Esophagus muscularis mucosa (tissue), 4 donors: ENCODE results near the gene FKBP9. TPM values are rescaled to one million over a fixed set of nuclear protein-coding genes. Genes with fewer than 3 reads are reported as not detected.
"Not testable (repeated sequence)": the region's sequence is repeated elsewhere in the genome, so short reads cannot be mapped to it uniquely, and the experiment has no call there.

Source experiments
- DNase-seq: peaks from one replicate; pipeline ENCODE4 v3.0.0-alpha.2; 2017; ENCODE audit errors: extremely low spot score
- H3K27ac ChIP-seq, 4 donors: fragments of 200-600 bp; sonication (generic); replicated peaks in 1 of 4; 1 replicate in 3 of 4; 2 replicates in 1 of 4; pipeline ENCODE4 v1.5.1; 2016 to 2019; ENCODE audit warnings: mild to moderate bottlenecking in 1 of 4
- H3K27me3 ChIP-seq, 4 donors: fragments of 200-600 bp; sonication (generic); one replicate each; pipeline versions ENCODE4 v1.5.1 to v1.6.0; 2016 to 2019
- H3K36me3 ChIP-seq, 4 donors: fragments of 200-600 bp; sonication (generic); one replicate each; pipeline ENCODE4 v1.5.1; 2016 to 2019
- H3K4me1 ChIP-seq, 4 donors: fragments of 200-600 bp; sonication (generic); one replicate each; pipeline ENCODE4 v1.5.1; 2016 to 2019
- H3K4me3 ChIP-seq, 4 donors: fragments of 200-600 bp; sonication (generic); 1 replicate in 2 of 4; 2 replicates in 2 of 4; pipeline ENCODE4 v1.5.1; 2016 to 2019; ENCODE audit warnings: mild to moderate bottlenecking in 4 of 4, moderate library complexity in 1 of 4
- H3K9me3 ChIP-seq, 4 donors: fragments of 200-600 bp; sonication (generic); 1 replicate in 3 of 4; 2 replicates in 1 of 4; pipeline ENCODE4 v1.5.1; 2016 to 2019
- EP300 ChIP-seq: sonication (generic); formaldehyde crosslinking; IDR thresholded peaks from one replicate; pipeline ENCODE4 v1.6.1; 2017; ENCODE audit warnings: antibody characterized with exemption
- POLR2A ChIP-seq: fragments of 450-650 bp; IDR thresholded peaks from one replicate; pipeline ENCODE4 v1.6.1; 2017; ENCODE audit warnings: antibody characterized with exemption, moderate library complexity, mild to moderate bottlenecking, low read depth
- POLR2AphosphoS5 ChIP-seq, 2 donors: sonication (generic); formaldehyde crosslinking; IDR thresholded peaks; one replicate each; pipeline ENCODE4 v1.6.1; 2017; ENCODE audit warnings: antibody characterized with exemption in 2 of 2
- WGBS: methylation state at CpG from one replicate; pipeline ENCODE4 v1.1.5; 2018; 5-methylcytosine and 5-hydroxymethylcytosine counted together
- intact Hi-C: fragments of 100-400 bp; cut with DNase I; formaldehyde crosslinking; loops from one replicate; pipeline ENCODE4 v1.15.1; 2023
- total RNA-seq, 4 donors: library from RNA; depleted of rRNA; stranded (reverse); fragments of >200 nt; gene quantifications; one replicate each; pipeline versions ENCODE4 v1.1.0 to v1.2.1, GENCODE V29; 2016
- TF ChIP-seq, protein P1 (sequence below), 3 experiments: fragments of 200-600 bp in 2 of 3; fragments of 450-650 bp in 1 of 3; sonication (generic) in 2 of 3; IDR thresholded peaks; one replicate each; pipeline ENCODE4 v1.5.1; 2017 to 2019; ENCODE audit warnings: antibody characterized with exemption in 3 of 3, mild to moderate bottlenecking in 2 of 3, moderate library complexity in 1 of 3

FKBP9 gene
- total RNA-seq, 4 donors from 2014 or later: 119 to 123 (median 122) TPM

DNA sequence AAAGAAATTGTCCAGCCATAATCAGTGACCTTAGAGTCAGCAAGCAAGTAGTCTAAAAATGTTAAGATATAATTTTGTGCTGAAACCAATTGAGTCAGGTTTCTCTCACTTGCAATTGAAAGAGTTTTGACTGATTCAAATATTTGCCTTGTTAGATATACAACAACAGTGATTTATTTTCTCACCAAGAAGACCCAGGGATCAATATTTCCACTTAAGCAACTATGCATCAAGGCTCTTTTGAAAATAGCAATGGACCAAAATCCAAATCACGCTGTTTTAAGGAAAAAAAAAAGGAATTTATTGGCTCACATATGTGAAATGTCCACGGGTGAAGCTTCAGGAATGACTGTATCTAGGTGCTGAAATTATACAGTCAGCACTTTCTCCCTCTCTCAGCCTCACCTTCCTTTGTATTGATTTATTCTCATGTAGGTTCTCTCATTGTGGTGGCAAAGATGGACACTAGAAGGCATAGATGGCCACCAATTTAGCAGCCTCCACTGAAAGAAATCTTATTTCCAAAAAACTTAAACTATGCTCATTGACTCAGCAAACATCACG is 9.7 kb upstream of the FKBP9 start:
- 92% methylated on average over 3 of the region's 3 CpGs for WGBS
- Histone ChIP-seq H3K9me3 (peaks cover 0 to 4% (median 0%) of the 10 kb centered on the region in 4 donors), H3K27me3 (no peaks in the 10 kb centered on the region), H3K36me3 (no peaks in the 10 kb centered on the region), H3K27ac (no peak overlapping the region), H3K4me3 (no peak overlapping the region), H3K4me1 (peaks cover 0 to 6% (median 3%) of the 10 kb centered on the region in 4 donors)
- intact Hi-C loops: no loop called here
- TF ChIP-seq POLR2AphosphoS5 (IDR thresholded peaks at IDR 0.05): no peak
- TF ChIP-seq EP300: no peak
- TF ChIP-seq POLR2A: no peak
- TF ChIP-seq, protein P1, sequence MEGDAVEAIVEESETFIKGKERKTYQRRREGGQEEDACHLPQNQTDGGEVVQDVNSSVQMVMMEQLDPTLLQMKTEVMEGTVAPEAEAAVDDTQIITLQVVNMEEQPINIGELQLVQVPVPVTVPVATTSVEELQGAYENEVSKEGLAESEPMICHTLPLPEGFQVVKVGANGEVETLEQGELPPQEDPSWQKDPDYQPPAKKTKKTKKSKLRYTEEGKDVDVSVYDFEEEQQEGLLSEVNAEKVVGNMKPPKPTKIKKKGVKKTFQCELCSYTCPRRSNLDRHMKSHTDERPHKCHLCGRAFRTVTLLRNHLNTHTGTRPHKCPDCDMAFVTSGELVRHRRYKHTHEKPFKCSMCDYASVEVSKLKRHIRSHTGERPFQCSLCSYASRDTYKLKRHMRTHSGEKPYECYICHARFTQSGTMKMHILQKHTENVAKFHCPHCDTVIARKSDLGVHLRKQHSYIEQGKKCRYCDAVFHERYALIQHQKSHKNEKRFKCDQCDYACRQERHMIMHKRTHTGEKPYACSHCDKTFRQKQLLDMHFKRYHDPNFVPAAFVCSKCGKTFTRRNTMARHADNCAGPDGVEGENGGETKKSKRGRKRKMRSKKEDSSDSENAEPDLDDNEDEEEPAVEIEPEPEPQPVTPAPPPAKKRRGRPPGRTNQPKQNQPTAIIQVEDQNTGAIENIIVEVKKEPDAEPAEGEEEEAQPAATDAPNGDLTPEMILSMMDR (IDR thresholded peaks at IDR 0.05): no peak
- DNase-seq: no peak

DNA sequence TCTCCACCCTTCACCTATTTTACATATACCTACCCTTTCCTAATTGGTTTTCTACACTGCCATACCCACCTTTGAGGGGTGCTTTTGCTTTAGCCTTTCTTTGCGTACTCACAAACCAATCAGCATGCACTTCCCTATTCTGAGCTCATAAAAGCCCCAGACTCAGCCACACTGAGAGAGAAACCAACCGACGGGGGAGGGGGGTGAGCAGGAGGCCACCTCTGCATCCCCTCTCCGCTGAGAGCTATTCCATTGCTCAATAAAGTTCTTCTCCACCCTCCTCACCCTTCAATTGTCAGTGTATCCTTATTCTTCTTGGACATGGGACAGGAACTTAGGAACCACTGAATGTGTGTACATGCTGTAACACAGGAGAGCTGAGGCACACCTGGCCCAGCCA is 9.0 kb upstream of the FKBP9 start:
- Histone ChIP-seq H3K27me3 (no peaks in the 10 kb centered on the region), H3K4me1 (peaks cover 0 to 4% (median 2%) of the 10 kb centered on the region in 4 donors), H3K4me3 (no peak overlapping the region), H3K9me3 (peaks cover 0 to 4% (median 0%) of the 10 kb centered on the region in 4 donors), H3K36me3 (no peaks in the 10 kb centered on the region), H3K27ac (no peak overlapping the region)
- 92% methylated on average over 4 of the region's 4 CpGs for WGBS
- DNase-seq: no peak
- TF ChIP-seq POLR2AphosphoS5 (IDR thresholded peaks at IDR 0.05) (no peak), POLR2A (no peak), EP300 (no peak)
- TF ChIP-seq, protein P1 (IDR thresholded peaks at IDR 0.05): no peak
- intact Hi-C loops: no loop called here

DNA sequence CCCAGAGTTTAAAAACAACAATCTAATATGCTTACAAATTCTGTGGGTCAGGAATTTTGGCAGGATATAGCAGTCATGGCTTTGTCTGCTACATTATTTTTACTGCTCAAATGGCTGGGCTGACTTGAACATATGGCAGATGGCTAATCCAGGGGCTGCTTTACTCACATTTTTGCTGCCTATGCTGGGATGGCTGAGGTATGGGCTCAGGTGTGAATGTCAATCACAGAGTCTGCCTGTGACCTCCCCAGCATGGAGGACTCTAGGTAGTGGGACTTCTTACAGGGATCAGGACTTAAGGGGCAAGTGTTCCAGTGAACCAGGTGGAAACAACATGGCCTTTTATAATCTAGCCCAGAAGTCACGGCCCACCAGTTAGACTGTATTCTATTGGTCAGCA is 4.4 kb upstream of the FKBP9 start:
- intact Hi-C loops: no loop called here
- WGBS: 83% methylated on average over 1 of the region's 1 CpG
- Histone ChIP-seq H3K27me3 (no peaks in the 10 kb centered on the region), H3K4me3 (no peak overlapping the region), H3K9me3 (peaks cover 0 to 4% (median 0%) of the 10 kb centered on the region in 4 donors), H3K36me3 (no peaks in the 10 kb centered on the region), H3K4me1 (peaks cover 7 to 10% (median 9%) of the 10 kb centered on the region in 4 donors), H3K27ac (no peak overlapping the region)
- DNase-seq: no peak
- TF ChIP-seq EP300 (no peak), POLR2A (no peak), POLR2AphosphoS5 (IDR thresholded peaks at IDR 0.05) (no peak)
- TF ChIP-seq, protein P1 (IDR thresholded peaks at IDR 0.05): no peak

DNA sequence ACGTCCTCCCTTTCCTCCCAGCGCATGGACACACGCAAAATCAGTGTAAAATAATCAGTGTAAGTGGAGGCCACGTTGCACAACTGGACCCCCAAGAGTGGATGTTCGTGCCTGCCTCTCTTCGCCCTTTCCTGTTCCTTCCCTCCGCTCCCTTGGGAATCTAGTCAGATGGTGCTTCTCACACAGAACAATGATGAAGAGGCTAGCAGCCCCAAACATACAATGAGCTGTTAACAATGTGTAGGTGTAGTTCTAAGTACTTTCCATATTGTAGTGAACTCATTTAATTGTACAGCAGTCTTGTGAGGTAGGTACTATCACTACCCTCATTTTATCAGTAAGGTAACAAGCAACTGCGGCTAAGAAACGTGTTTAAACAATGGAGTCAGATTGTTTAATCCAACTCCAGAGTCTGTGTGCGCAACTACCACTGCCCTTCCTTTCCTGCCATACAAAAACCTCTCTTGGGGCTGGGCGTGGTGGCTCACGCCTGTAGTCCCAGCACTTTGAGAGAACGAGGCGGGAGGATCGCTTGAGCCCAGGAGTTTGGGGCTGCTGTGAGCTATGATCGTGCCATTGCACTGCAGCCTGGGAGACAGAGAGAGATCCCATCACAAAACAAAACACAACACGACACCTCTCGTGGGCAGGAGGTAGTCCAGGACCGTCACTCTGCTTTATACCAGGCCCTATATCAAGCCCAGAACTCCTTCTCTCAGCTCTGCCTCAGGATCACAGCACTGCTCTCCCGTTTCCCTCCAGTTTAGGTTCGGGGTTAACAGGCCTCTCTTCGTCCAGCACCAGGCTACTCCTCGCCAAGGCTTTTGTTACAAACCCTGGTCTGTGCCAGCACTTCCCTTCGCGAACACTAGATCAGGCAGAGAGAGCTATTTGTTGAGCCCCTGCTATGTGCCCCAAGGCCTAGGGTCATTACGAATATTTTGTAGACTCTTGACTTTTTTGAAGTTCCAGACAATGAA is 1.1 kb downstream of the FKBP9 start:
- WGBS: 44% methylated on average over 22 of the region's 26 CpGs
- Histone ChIP-seq H3K36me3 (no peaks in the 10 kb centered on the region), H3K9me3 (no peaks in the 10 kb centered on the region), H3K4me3 (peak overlapping the region; percentile 79 to 97 (median 96)), H3K27me3 (no peaks in the 10 kb centered on the region), H3K4me1 (peaks cover 17 to 30% (median 26%) of the 10 kb centered on the region in 4 donors), H3K27ac (peak overlapping the region; percentile 91 to 96 (median 92))
- intact Hi-C loops: loop anchor here (1.0 to 5.0 kb wide), 2 partner anchors 16 to 104 kb away; partner anchors contain the start of gene NT5C3A
- TF ChIP-seq, protein P1 (IDR thresholded peaks at IDR 0.05): no peak
- peak; percentile 41 to 43 for TF ChIP-seq POLR2AphosphoS5 (IDR thresholded peaks at IDR 0.05)
- no peak for DNase-seq

DNA sequence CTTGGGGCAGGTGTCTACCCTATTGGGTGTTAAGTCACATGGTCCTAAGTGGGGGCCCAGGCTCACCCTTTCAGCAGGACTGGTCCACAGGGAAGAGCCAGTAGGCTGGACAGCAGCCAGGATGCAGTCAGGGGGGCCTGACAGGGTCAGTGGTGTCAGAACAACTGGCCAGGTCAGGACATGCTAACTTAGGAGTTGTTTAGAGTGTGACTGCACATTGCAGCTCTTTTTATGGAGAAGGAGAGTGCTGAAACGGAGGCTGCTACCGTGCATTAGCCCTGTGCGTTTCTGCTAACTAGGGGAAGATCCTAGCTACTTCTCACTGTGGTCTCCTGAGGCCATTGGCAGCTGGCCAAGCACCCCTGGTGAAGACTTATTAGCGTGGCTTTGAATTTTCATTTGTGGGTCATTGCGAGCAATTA is 6.7 kb downstream of the FKBP9 start:
- H3K4me1 ChIP-seq: peaks cover 17 to 27% (median 25%) of the 10 kb centered on the region in 4 donors
- H3K9me3 ChIP-seq, intact Hi-C loops, H3K36me3 ChIP-seq, DNase-seq, H3K27me3 ChIP-seq, H3K4me3 ChIP-seq: not testable (repeated sequence)
- H3K27ac ChIP-seq: peak overlapping the region in 2 of 4 donors; percentile 51 to 66
- 51% methylated on average over 4 of the region's 5 CpGs for WGBS
